Mucosa of rectum (tissue), 2 donors: Measurements from ENCODE around the gene NOL3.
A peak's percentile ranks its signal among the peaks of the same experiment; 100 is the strongest.

Experiments used
- H3K27ac ChIP-seq, 2 donors: one replicate each; pipeline ENCODE4 v1.7.0; 2013; ENCODE audit warnings: inconsistent platforms in 2 of 2, low read depth in 2 of 2, low read length in 2 of 2
- H3K27me3 ChIP-seq, 2 donors: one replicate each; pipeline ENCODE4 v1.7.0; 2013; ENCODE audit warnings: low read length in 2 of 2; ENCODE audit not compliant: control insufficient read depth in 2 of 2, insufficient read depth in 2 of 2
- H3K36me3 ChIP-seq, 2 donors: one replicate each; pipeline ENCODE4 v1.7.0; 2013; ENCODE audit warnings: low read length in 2 of 2; ENCODE audit not compliant: control insufficient read depth in 2 of 2, insufficient read depth in 2 of 2
- H3K4me1 ChIP-seq, 2 donors: one replicate each; pipeline ENCODE4 v1.7.0; 2013; ENCODE audit warnings: low read length in 2 of 2, mild to moderate bottlenecking in 1 of 2; ENCODE audit not compliant: control insufficient read depth in 2 of 2, insufficient read depth in 2 of 2
- H3K4me3 ChIP-seq, 2 donors: one replicate each; pipeline ENCODE4 v1.7.0; 2013; ENCODE audit warnings: low read length in 2 of 2
- H3K9ac ChIP-seq, 2 donors: one replicate each; pipeline ENCODE4 v1.7.0; 2013; ENCODE audit warnings: low read length in 2 of 2, low read depth in 1 of 2, mild to moderate bottlenecking in 1 of 2
- H3K9me3 ChIP-seq, 2 donors: one replicate each; pipeline ENCODE4 v1.7.0; 2013; ENCODE audit warnings: low read length in 2 of 2; ENCODE audit not compliant: control insufficient read depth in 2 of 2
- donor health status: healthy.
- donor health status: Normal muscosa, but diverticular disease.

Gene NOL3

GRCh38 chr16:67163164-67163998 lies 7.0 kb upstream of the NOL3 start:
- peaks cover 37 to 47% of the 10 kb centered on the region in 2 donors for H3K4me1 ChIP-seq
- no peak overlapping the region for H3K9ac ChIP-seq
- H3K36me3 ChIP-seq = no peaks in the 10 kb centered on the region
- H3K27me3 ChIP-seq = peaks cover 8 to 9% of the 10 kb centered on the region in 2 donors
- no peaks in the 10 kb centered on the region for H3K9me3 ChIP-seq
- peak overlapping the region in 1 of 2 donors; percentile 16 for H3K27ac ChIP-seq
- H3K4me3 ChIP-seq = peak overlapping the region; percentile 41 to 57

GRCh38 chr16:67163999-67164558 lies 6.3 kb upstream of the NOL3 start:
- H3K36me3 ChIP-seq = no peaks in the 10 kb centered on the region
- peaks cover 31 to 42% of the 10 kb centered on the region in 2 donors for H3K4me1 ChIP-seq
- no peaks in the 10 kb centered on the region for H3K9me3 ChIP-seq
- peak overlapping the region in 1 of 2 donors; percentile 16 for H3K27ac ChIP-seq
- no peak overlapping the region for H3K9ac ChIP-seq
- peaks cover 8 to 9% of the 10 kb centered on the region in 2 donors for H3K27me3 ChIP-seq
- H3K4me3 ChIP-seq = peak overlapping the region; percentile 41 to 57

- peak within 1 kb of the TSS in 1 of 2 donors; percentile 45 for H3K9ac ChIP-seq
- H3K27ac ChIP-seq = peak within 1 kb of the TSS in 1 of 2 donors; percentile 23
- H3K4me1 ChIP-seq = peaks cover 32 to 48% of the 10 kb centered on the region in 2 donors
- no peaks in the 10 kb centered on the region for H3K9me3 ChIP-seq
- H3K4me3 ChIP-seq = peak within 1 kb of the TSS; percentile 41 to 57
- H3K36me3 ChIP-seq = no peaks in the 10 kb centered on the region
- H3K27me3 ChIP-seq = peaks cover 8 to 9% of the 10 kb centered on the region in 2 donors
Measured at GRCh38 chr16:67164599-67165061, 5.7 kb upstream of the NOL3 start, which contains the start of gene HSF4. TSS of gene HSF4 (plus strand) at chr16:67164745. CDS start at chr16:67164812, 67 bp downstream.

- Histone ChIP-seq H3K27ac (peak overlapping the region in 1 of 2 donors; percentile 23), H3K4me3 (peak overlapping the region; percentile 37 to 48), H3K9me3 (no peaks in the 10 kb centered on the region), H3K36me3 (no peaks in the 10 kb centered on the region), H3K4me1 (peaks cover 38 to 53% of the 10 kb centered on the region in 2 donors), H3K9ac (peak overlapping the region in 1 of 2 donors; percentile 45), H3K27me3 (peaks cover 8 to 9% of the 10 kb centered on the region in 2 donors)
Measured at GRCh38 chr16:67165121-67166078, 4.9 kb upstream of the NOL3 start.

GRCh38 chr16:67166110-67166547 lies 4.2 kb upstream of the NOL3 start:
- Histone ChIP-seq H3K27me3 (peaks cover 8 to 9% of the 10 kb centered on the region in 2 donors), H3K9me3 (no peaks in the 10 kb centered on the region), H3K4me1 (peaks cover 43 to 54% of the 10 kb centered on the region in 2 donors), H3K9ac (no peak overlapping the region), H3K27ac (no peak overlapping the region), H3K36me3 (no peaks in the 10 kb centered on the region), H3K4me3 (no peak overlapping the region)

- Histone ChIP-seq H3K4me1 (peaks cover 44 to 49% of the 10 kb centered on the region in 2 donors), H3K9ac (no peak overlapping the region), H3K27me3 (peaks cover 8 to 9% of the 10 kb centered on the region in 2 donors), H3K36me3 (no peaks in the 10 kb centered on the region), H3K4me3 (no peak overlapping the region), H3K9me3 (no peaks in the 10 kb centered on the region), H3K27ac (no peak overlapping the region)
Measured at GRCh38 chr16:67166598-67167168, 3.7 kb upstream of the NOL3 start.

- Histone ChIP-seq H3K36me3 (no peaks in the 10 kb centered on the region), H3K4me1 (peaks cover 44% of the 10 kb centered on the region in 2 donors), H3K9ac (no peak overlapping the region), H3K9me3 (no peaks in the 10 kb centered on the region), H3K27ac (no peak overlapping the region), H3K4me3 (no peak overlapping the region), H3K27me3 (peaks cover 5 to 9% of the 10 kb centered on the region in 2 donors)
Measured at GRCh38 chr16:67167588-67167987, 2.8 kb upstream of the NOL3 start.

- Histone ChIP-seq H3K36me3 (no peaks in the 10 kb centered on the region), H3K4me1 (peaks cover 40 to 43% of the 10 kb centered on the region in 2 donors), H3K9ac (no peak overlapping the region), H3K27ac (peak overlapping the region in 1 of 2 donors; percentile 71), H3K27me3 (peaks cover 5 to 9% of the 10 kb centered on the region in 2 donors), H3K9me3 (no peaks in the 10 kb centered on the region), H3K4me3 (no peak overlapping the region)
Measured at GRCh38 chr16:67169011-67169451, 1.3 kb upstream of the NOL3 start.

GRCh38 chr16:67169642-67170167 lies 633 bp upstream of the NOL3 start:
- no peaks in the 10 kb centered on the region for H3K36me3 ChIP-seq
- peaks cover 42 to 44% of the 10 kb centered on the region in 2 donors for H3K4me1 ChIP-seq
- H3K27me3 ChIP-seq = peaks cover 5 to 9% of the 10 kb centered on the region in 2 donors
- peak overlapping the region; percentile 68 to 72 for H3K9ac ChIP-seq
- peak overlapping the region; percentile 61 to 67 for H3K4me3 ChIP-seq
- H3K27ac ChIP-seq = peak overlapping the region; percentile 60 to 71
- H3K9me3 ChIP-seq = no peaks in the 10 kb centered on the region
